Prostate gland (tissue), 2 donors: Measurements from ENCODE around the gene BRF1. TPM values are rescaled to one million over a fixed set of nuclear protein-coding genes. Genes with fewer than 3 reads are reported as not detected.

Experiments used
- DNase-seq: peaks from one replicate; pipeline ENCODE4 v3.0.0-alpha.2; 2019; ENCODE audit warnings: low spot score
- H3K27ac ChIP-seq, 2 donors: fragments of 200-600 bp; sonication (generic); 2 replicates each; pipeline ENCODE4 v1.5.1; 2017 to 2019
- H3K27me3 ChIP-seq: fragments of 200-600 bp; sonication (generic); replicated peaks from 2 replicates; pipeline ENCODE4 v1.5.1; 2019; ENCODE audit not compliant: insufficient read depth
- H3K36me3 ChIP-seq, 2 donors: fragments of 200-600 bp; sonication (generic); 1 replicate in 1 of 2; 2 replicates in 1 of 2; pipeline versions ENCODE4 v1.5.1 to v1.8.1; 2017 to 2019
- H3K4me1 ChIP-seq: fragments of 200-600 bp; sonication (generic); replicated peaks from 2 replicates; pipeline ENCODE4 v1.5.1; 2019
- H3K4me3 ChIP-seq, 2 donors: fragments of 200-600 bp; sonication (generic); 2 replicates each; pipeline ENCODE4 v1.5.1; 2017 to 2019
- H3K9me3 ChIP-seq: fragments of 200-600 bp; sonication (generic); 2 replicates; pipeline ENCODE4 v1.5.1; 2017
- POLR2A ChIP-seq: fragments of 450-650 bp; IDR thresholded peaks from one replicate; pipeline ENCODE4 v1.6.1; 2016; ENCODE audit warnings: antibody characterized with exemption, mild to moderate bottlenecking
- POLR2AphosphoS5 ChIP-seq: sonication (generic); formaldehyde crosslinking; IDR thresholded peaks from one replicate; pipeline ENCODE4 v1.6.1; 2017; ENCODE audit warnings: antibody characterized with exemption
- WGBS: methylation state at CpG from one replicate; pipeline ENCODE4 v1.1.5; 2018; 5-methylcytosine and 5-hydroxymethylcytosine counted together
- intact Hi-C: fragments of 100-400 bp; cut with DNase I; formaldehyde crosslinking; loops from one replicate; pipeline ENCODE4 v1.14.2; 2022
- total RNA-seq, 2 donors: library from RNA; depleted of rRNA; stranded (reverse); fragments of >200 nt; gene quantifications; one replicate each; pipeline ENCODE4 v1.1.0, GENCODE V29; 2016
- TF ChIP-seq, protein P1 (sequence below), 4 experiments: fragments of 200-600 bp in 2 of 4; fragments of 450-650 bp in 2 of 4; sonication (generic) in 2 of 4; IDR thresholded peaks; 1 replicate in 3 of 4; 2 replicates in 1 of 4; pipeline ENCODE4 v1.5.1; 2016 to 2019; ENCODE audit warnings: antibody characterized with exemption in 4 of 4, mild to moderate bottlenecking in 2 of 4, moderate library complexity in 2 of 4

The BRF1 gene
- total RNA-seq, 2 donors from 2014 or later, result 64.9 to 88.9 TPM

- WGBS, result 88% methylated on average over 9 of the region's 9 CpGs
- intact Hi-C loops, result loop anchor here (10.0 kb wide), 1 partner anchor 192 kb away; no protein-coding TSS in a partner anchor
- DNase-seq, result no peak
Measured at GRCh38 chr14:105286759-105287144, 14.0 kb downstream of the BRF1 start.

DNA sequence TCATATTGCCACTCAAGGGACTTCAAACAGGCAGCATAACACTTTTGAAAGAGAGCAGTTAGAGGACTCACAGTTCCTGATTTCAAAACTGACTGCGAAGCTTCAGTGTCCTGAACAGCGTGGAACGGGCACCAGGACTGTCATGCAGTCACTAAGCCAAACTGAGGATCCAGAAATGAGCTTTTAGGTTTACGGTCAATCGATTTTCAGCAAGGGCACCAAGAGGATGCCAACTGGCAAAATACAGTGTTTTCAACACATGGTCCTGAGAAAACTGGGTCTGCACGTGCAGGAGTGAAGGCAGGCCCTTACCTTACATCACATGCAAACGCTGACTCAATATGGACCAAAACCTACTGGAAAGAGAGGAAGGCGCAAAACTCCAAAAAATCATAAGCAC, 15.6 kb downstream of the BRF1 start:
- Histone ChIP-seq H3K36me3 (no peaks in the 10 kb centered on the region), H3K4me1 (no peaks in the 10 kb centered on the region), H3K4me3 (no peak overlapping the region), H3K27me3 (no peaks in the 10 kb centered on the region), H3K27ac (no peak overlapping the region), H3K9me3 (no peaks in the 10 kb centered on the region)
- intact Hi-C loops, result loop anchor here (10.0 kb wide), 1 partner anchor 190 kb away; no protein-coding TSS in a partner anchor
- TF ChIP-seq, protein P1, sequence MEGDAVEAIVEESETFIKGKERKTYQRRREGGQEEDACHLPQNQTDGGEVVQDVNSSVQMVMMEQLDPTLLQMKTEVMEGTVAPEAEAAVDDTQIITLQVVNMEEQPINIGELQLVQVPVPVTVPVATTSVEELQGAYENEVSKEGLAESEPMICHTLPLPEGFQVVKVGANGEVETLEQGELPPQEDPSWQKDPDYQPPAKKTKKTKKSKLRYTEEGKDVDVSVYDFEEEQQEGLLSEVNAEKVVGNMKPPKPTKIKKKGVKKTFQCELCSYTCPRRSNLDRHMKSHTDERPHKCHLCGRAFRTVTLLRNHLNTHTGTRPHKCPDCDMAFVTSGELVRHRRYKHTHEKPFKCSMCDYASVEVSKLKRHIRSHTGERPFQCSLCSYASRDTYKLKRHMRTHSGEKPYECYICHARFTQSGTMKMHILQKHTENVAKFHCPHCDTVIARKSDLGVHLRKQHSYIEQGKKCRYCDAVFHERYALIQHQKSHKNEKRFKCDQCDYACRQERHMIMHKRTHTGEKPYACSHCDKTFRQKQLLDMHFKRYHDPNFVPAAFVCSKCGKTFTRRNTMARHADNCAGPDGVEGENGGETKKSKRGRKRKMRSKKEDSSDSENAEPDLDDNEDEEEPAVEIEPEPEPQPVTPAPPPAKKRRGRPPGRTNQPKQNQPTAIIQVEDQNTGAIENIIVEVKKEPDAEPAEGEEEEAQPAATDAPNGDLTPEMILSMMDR (IDR thresholded peaks at IDR 0.05), result no peak
- TF ChIP-seq POLR2AphosphoS5 (no peak), POLR2A (no peak)
- 90% methylated on average over 8 of the region's 8 CpGs for WGBS
- DNase-seq, result no peak

More at GRCh38 chr14:105286759-105287144, 14.0 kb downstream of the BRF1 start:
- TF ChIP-seq, protein P1 (IDR thresholded peaks at IDR 0.05), result no peak
- TF ChIP-seq POLR2AphosphoS5, result no peak
- TF ChIP-seq POLR2A, result no peak
- H3K9me3 ChIP-seq, result no peaks in the 10 kb centered on the region
- no peaks in the 10 kb centered on the region for H3K36me3 ChIP-seq
- H3K27me3 ChIP-seq, result no peaks in the 10 kb centered on the region
- no peak overlapping the region for H3K4me3 ChIP-seq
- no peaks in the 10 kb centered on the region for H3K4me1 ChIP-seq
- H3K27ac ChIP-seq, result no peak overlapping the region

DNA sequence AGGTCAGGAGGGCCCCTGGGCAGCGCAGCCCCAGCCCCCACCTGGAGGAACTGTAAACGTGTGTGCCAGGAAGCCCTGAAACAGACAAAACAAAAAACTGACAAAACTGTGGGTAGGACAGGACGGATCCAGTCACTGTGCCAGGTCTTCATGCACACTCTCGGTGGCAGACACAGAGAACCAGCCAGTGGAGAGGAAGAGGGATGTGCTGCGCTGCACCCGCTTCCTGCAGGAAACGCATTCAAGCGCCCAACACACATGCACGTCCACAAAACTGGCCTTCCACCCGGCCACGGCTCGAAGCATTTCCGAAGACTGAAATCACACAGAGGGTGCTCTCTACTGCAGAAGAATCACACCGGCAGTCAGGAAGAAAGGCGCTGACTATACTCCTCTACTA, 16.9 kb downstream of the BRF1 start:
- Histone ChIP-seq H3K27me3 (no peaks in the 10 kb centered on the region), H3K4me1 (no peaks in the 10 kb centered on the region), H3K36me3 (no peaks in the 10 kb centered on the region), H3K9me3 (no peaks in the 10 kb centered on the region), H3K4me3 (no peak overlapping the region), H3K27ac (no peak overlapping the region)
- intact Hi-C loops, result loop anchor here (5.0 to 10.0 kb wide), 2 partner anchors 82 to 189 kb away; no protein-coding TSS in a partner anchor
- TF ChIP-seq POLR2A (no peak), POLR2AphosphoS5 (no peak)
- TF ChIP-seq, protein P1 (IDR thresholded peaks at IDR 0.05), result no peak
- WGBS, result 71% methylated on average over 15 of the region's 15 CpGs
- no peak for DNase-seq

GRCh38 chr14:105283028-105283427, 17.8 kb downstream of the BRF1 start:
- H3K27ac ChIP-seq, result no peak overlapping the region
- 70% methylated on average over 9 of the region's 10 CpGs for WGBS
- no peak for TF ChIP-seq POLR2A
- TF ChIP-seq, protein P1 (IDR thresholded peaks at IDR 0.05), result no peak
- H3K27me3 ChIP-seq, result no peaks in the 10 kb centered on the region
- no peak overlapping the region for H3K4me3 ChIP-seq
- no peak for DNase-seq
- H3K9me3 ChIP-seq, result no peaks in the 10 kb centered on the region
- H3K4me1 ChIP-seq, result no peaks in the 10 kb centered on the region
- H3K36me3 ChIP-seq, result no peaks in the 10 kb centered on the region
- intact Hi-C loops, result loop anchor here (5.0 to 10.0 kb wide), 2 partner anchors 81 to 188 kb away; no protein-coding TSS in a partner anchor

- DNase-seq, result no peak
- Histone ChIP-seq H3K27me3 (no peaks in the 10 kb centered on the region), H3K9me3 (no peaks in the 10 kb centered on the region), H3K4me3 (no peak overlapping the region), H3K27ac (no peak overlapping the region), H3K4me1 (no peaks in the 10 kb centered on the region), H3K36me3 (no peaks in the 10 kb centered on the region)
- intact Hi-C loops, result loop anchor here (5.0 to 10.0 kb wide), 2 partner anchors 80 to 187 kb away; no protein-coding TSS in a partner anchor
- 73% methylated on average over 16 of the region's 16 CpGs for WGBS
- no peak for TF ChIP-seq POLR2A
- no peak for TF ChIP-seq POLR2AphosphoS5
- TF ChIP-seq, protein P1 (IDR thresholded peaks at IDR 0.05), result no peak
Measured at GRCh38 chr14:105282098-105282725, 18.6 kb downstream of the BRF1 start.
